ENCODE results near the gene FNDC11. TPM values are rescaled to one million over a fixed set of nuclear protein-coding genes. Genes with fewer than 3 reads are reported as not detected.
A peak's percentile ranks its signal among the peaks of the same experiment; 100 is the strongest.

The FNDC11 gene
- total and polyA plus RNA-seq, 2 of the 13 experiments (the other 11 are each of a cell fraction or from before 2014, with no cell fraction given) = 0.07 TPM; not detected in 1

DNA sequence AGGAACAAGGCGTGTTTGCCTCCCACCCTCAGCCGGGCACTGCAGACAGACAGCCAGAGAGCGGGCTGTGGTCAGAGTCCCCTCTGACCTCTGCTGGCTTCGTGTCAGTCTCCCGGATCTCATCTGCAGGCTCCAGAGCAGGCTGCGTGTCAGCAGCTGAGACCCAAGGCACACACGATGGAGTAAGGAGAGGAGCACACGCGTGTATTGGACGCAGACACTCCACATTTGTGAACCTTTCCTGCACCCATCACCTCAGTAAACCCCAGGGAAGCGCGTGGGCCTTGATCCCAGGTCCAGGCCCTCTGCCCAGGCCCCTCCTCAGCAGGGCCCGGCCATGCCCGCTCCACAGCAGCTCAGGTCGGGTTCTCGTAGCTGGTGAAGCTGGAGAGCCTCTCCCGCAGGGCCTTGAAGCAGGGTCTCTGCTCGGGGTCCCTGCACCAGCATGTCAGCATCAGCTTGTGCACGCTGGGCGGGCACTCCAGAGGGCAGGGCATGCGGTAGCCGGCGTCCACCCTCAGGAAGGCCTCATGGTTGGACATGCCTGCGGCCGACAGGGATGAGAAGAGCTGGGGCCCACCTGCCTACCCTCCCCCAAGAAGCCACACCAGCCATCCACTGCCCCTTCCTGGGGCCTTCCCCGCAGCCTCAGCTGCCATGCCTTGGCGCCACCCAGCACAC is 24.6 kb upstream of the FNDC11 start (continued):
- TF ChIP-seq NFRKB (IDR thresholded peaks at IDR 0.05) (no peak), ZNF331 (CRISPR knock-in tag; IDR thresholded peaks at IDR 0.05) (no peak), ZNF546 (CRISPR knock-in tag; conservative IDR thresholded peaks at IDR 0.05) (no peak), FOXC1 (CRISPR knock-in tag; IDR thresholded peaks at IDR 0.05; ENCODE audit: borderline replicate concordance) (peak; percentile 57; the same call in 1 of the 2 replicates)
- TF ChIP-seq, protein P1, sequence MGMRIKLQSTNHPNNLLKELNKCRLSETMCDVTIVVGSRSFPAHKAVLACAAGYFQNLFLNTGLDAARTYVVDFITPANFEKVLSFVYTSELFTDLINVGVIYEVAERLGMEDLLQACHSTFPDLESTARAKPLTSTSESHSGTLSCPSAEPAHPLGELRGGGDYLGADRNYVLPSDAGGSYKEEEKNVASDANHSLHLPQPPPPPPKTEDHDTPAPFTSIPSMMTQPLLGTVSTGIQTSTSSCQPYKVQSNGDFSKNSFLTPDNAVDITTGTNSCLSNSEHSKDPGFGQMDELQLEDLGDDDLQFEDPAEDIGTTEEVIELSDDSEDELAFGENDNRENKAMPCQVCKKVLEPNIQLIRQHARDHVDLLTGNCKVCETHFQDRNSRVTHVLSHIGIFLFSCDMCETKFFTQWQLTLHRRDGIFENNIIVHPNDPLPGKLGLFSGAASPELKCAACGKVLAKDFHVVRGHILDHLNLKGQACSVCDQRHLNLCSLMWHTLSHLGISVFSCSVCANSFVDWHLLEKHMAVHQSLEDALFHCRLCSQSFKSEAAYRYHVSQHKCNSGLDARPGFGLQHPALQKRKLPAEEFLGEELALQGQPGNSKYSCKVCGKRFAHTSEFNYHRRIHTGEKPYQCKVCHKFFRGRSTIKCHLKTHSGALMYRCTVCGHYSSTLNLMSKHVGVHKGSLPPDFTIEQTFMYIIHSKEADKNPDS (CRISPR knock-in tag; IDR thresholded peaks at IDR 0.05) = 0 out of 2 replicates have a peak, but pooled peaks have one; percentile 30

DNA sequence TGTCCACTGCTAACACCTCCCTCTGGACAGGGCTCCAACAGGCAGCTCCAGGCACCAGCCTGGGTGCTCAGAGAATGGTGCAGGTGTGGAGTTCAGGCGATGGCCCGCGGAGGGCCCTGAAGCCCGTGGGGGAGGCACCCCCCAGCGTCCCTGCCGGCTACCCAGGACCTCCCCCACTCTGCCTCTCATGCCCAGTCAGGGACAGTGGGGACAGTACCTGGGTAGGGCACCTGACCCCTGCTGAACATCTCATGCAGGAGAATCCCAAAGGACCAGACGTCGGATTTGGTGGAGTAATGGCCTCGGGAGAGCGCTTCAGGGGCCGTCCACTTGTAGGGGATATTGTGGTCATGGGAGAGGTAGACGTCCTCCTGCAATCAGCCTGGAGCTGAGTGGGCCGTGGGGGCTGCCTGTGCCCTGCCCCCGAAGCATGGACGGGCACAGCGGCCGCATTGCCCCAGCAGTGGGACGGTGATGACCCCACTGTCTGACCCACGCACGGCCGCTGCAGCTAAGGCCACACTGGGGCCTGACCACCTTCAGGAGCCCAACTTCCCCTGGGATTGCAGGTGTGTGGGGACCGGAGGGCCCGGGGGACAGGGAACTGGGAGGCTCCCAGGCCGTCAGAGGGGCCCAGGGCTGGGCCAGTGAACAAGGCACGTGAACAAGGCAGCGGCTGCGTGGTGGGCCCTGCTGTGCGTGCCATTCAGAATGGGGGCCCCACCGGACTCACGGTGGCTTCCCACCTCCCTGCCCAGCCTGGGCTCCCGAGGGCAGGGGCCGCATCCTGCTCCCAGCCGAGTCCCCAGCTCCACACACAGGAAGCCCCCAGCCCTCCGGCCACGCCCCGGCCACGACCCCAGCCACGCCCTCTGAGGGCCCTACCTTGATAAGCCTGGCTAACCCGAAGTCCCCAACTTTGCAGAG is 23.8 kb upstream of the FNDC11 start:
- no peak overlapping the region for H3K4me2 ChIP-seq (ENCODE audit: low read depth, low read length)
- no peaks in the 10 kb centered on the region for H3K9me3 ChIP-seq (ENCODE audit: low read length)
- intact Hi-C loops (cut with micrococcal nuclease; ENCODE audit: unreplicated experiment) (loop anchor here (10.0 kb wide), 1 partner anchor 125 kb away; the partner anchor contains the start of genes RTEL1 and STMN3), in situ Hi-C loops (cut with HindIII; ENCODE audit: extremely low pct_ligation_motif_present, low pct_unique_long_range_greater_than_20kb) (no loop called here)
- FAIRE-seq = no peak
- no TSS peak for BruUV-seq (replicated peaks)
- H3K9ac ChIP-seq (ENCODE audit: insufficient read depth, low read depth, low read length) = no peak overlapping the region
- no peak for DNase-seq (ENCODE audit: low spot score)
- H3K27me3 ChIP-seq (ENCODE audit: control insufficient read depth in 1 of 2, insufficient read depth in 2 of 2, low read length in 2 of 2) = peaks cover 32 to 66% of the 10 kb centered on the region in 2 experiments
- 47% methylated on average over 31 of the region's 39 CpGs for WGBS (ENCODE audit: low lambda C conversion rate)
- H3K36me3 ChIP-seq (replicated peaks in 1 of 2; ENCODE audit: control insufficient read depth in 1 of 2, insufficient read depth in 2 of 2, low read length in 2 of 2) = no peaks in the 10 kb centered on the region
- CTCF ChIA-PET (ENCODE audit: low intra/inter-chr PET ratio, low total read pairs) = no interaction called here
- H3K4me1 ChIP-seq (ENCODE audit: insufficient read depth, low read length) = peaks cover 18% of the 10 kb centered on the region
- ATAC-seq = peak; percentile 35
- H2AFZ ChIP-seq (ENCODE audit: low read length) = no peak overlapping the region
- no peak overlapping the region for H3K4me3 ChIP-seq (replicated peaks in 1 of 3; ENCODE audit: insufficient read depth in 1 of 3, low read depth in 2 of 3, low read length in 3 of 3)
- H4K20me1 ChIP-seq (ENCODE audit: insufficient read depth, low read length) = peaks cover 4% of the 10 kb centered on the region; the same call in 1 of the 2 replicates
- POLR2A ChIA-PET = no interaction called here
- no peaks in the 10 kb centered on the region for H3K79me2 ChIP-seq (ENCODE audit: insufficient read depth, low read length)
- no peak overlapping the region for H3K27ac ChIP-seq (ENCODE audit: extremely low read length, insufficient read depth, low read length)
- TF ChIP-seq, protein P2, sequence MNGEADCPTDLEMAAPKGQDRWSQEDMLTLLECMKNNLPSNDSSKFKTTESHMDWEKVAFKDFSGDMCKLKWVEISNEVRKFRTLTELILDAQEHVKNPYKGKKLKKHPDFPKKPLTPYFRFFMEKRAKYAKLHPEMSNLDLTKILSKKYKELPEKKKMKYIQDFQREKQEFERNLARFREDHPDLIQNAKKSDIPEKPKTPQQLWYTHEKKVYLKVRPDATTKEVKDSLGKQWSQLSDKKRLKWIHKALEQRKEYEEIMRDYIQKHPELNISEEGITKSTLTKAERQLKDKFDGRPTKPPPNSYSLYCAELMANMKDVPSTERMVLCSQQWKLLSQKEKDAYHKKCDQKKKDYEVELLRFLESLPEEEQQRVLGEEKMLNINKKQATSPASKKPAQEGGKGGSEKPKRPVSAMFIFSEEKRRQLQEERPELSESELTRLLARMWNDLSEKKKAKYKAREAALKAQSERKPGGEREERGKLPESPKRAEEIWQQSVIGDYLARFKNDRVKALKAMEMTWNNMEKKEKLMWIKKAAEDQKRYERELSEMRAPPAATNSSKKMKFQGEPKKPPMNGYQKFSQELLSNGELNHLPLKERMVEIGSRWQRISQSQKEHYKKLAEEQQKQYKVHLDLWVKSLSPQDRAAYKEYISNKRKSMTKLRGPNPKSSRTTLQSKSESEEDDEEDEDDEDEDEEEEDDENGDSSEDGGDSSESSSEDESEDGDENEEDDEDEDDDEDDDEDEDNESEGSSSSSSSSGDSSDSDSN (CRISPR knock-in tag; IDR thresholded peaks at IDR 0.05) = no peak
- no peak for TF ChIP-seq CREM (IDR thresholded peaks at IDR 0.05)
- TF ChIP-seq CREM (CRISPR knock-in tag; IDR thresholded peaks at IDR 0.05) = 0 out of 2 replicates have a peak, but pooled peaks have one; percentile 19

Data from HepG2 (cell line).